GM18499 (cell line): ENCODE results near the gene GPC4.
"Not testable (repeated sequence)": the region's sequence is repeated elsewhere in the genome, so short reads cannot be mapped to it uniquely, and the experiment has no call there.

Experiments used
- ATAC-seq: cut with Tn5 transposase; IDR thresholded peaks from one replicate; pipeline ENCODE4 v1.9.1; 2021; ENCODE audit warnings: moderate number of reproducible peaks; ENCODE audit not compliant: insufficient read depth, unreplicated experiment

GPC4 gene

DNA sequence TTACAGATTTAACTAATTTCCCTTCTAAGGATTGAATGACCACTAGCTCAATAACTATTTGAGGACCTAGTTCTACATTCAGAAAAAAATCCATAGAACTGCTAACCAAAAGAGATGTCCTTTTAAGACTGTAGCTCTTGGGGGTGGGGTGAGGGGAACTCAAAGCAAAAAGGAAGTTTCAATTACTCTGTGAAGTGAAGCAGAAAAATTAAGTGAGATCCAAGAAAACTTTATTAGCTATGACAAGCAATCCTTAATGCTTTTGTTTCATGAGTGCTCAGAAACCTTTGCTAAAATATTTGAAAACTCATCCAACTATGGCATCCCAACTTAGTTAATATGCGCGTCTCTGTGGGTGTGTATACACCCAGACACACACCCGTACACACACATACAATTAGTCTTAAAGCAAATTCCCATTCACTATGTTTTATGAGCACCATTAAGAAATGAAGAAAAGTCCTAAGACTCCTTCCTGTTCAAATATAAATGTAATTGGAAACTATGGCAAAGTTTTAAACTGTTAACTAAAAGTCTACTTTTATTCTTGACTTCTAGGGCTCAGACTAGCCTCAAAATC lies 44.5 kb downstream of the GPC4 start:
- no peak for ATAC-seq

DNA sequence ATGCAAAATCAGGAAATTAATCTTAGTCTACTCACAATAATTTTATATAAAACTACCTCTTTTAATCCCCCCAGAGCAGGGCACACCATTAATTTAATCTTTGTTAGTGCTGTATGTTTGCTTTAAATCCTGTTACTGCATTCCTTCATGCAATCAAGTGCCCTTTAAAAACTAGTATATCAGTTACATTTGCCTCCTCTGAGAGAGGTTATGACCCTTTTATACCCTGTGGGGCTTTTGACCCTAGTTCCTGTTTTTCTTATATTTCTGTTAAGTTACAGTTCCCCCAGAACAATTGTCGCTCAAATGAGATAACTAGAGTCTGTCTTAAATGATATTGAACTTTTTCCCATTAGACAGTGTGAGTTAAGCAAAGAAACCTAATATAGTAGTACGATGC lies 46.2 kb downstream of the GPC4 start:
- no peak for ATAC-seq

DNA sequence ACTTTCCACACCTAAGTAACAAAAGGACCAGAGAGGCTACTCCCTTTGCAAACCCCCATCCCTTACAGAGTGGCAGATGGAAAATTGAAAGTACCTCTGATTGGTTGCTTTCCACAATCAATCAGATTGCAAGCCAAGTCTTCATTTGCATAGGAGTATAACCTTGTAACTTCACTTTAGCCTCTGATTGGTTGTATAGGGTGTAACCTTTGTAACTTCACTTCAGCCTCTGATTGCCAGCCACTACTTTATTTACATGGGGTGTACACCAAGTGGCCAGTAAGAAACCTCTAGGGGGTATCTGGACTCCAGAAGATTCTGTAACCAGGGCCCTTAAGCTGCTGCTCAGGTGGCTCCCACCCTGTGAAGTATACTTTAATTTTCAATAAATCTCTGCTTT lies 48.6 kb downstream of the GPC4 start:
- no peak for ATAC-seq

DNA sequence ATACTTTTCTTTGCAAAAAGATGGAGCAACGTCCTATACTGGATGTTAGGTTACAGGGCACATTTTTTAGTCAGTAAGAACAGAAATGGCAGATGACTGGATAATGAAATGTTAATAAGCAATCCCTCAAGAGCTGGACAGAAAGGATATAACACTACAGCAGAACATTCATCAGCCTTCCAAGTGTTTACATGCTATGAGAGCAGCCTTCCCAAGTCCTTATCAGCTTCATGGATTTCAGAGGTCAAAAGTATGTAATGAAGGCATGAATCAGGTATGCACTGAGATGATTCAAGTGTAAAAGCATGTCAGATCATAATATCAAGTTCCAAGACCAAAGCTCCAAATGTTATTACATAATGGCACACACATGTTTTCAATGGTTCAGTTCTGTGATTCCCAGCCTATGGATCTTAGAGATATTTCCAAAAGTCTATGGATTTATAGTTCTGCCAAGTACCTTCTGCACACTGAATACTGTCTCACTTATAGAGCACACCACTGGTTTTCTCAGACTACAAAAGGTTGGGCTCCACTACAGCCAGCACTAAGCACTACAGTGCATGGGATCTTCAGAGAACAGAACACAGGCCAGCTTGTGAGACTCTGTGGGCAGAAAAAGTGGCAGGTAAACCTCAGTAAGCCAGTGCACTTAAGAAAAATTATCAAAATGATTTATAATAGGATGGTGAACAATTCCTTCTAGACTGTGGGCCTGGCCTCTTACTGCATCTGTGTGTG lies 49.2 kb downstream of the GPC4 start:
- no peak for ATAC-seq

DNA sequence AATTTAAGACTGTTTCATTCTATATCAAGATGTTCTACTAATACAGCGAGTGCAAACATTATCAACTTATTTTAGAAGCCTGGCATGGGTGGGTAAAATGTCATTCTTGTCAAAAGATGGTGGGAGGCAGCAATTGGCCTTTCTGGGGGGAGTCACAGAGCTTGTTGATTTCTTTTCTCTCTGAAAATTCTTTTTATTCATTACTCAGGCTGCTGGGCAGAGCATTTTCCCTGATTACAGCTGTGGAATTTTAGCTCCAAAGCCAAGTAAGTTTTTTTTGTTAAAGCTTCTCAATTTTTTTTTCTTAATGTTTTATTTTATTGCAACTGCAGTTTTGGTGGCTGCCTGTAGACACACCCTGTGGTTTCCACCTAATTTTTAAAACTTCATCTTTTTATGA lies 50.4 kb downstream of the GPC4 start:
- ATAC-seq = no peak

DNA sequence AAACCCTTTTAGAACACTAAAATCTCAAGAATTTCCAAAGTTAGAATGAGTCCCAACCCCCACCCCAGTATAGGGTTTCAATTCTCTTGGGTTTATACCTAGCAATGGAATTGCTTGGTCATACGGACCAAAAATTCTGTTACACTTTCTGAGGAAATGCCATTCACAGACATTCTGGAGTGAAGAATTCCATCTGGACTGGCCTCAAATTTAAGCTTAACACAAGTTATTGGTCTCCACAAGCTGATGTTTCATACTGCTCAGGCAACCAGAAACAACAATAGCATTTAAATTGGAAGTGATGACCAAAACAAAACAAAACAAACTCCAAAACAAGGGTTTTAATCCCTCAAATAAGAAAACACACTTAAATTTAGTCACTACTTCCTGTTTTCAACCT lies 51.1 kb downstream of the GPC4 start:
- no peak for ATAC-seq

DNA sequence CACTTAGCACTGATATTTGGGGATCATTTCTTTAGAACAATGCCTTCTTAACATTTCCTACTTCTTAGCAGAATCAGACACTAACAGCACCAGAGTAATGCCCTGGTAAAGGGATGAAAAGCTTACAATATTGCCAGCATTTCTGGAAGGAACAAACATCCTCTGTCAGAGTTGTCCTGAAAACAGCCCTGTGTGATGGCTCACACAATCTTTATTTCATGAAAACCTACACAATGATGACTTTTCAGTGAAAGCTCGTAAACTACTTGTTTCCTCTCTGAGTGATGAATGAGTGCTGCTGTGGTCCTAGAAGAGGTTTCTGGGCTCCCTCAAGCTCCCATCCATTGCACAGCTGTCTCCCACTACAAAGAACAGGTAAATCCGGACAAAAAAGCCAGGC lies 52.8 kb downstream of the GPC4 start:
- ATAC-seq = no peak

DNA sequence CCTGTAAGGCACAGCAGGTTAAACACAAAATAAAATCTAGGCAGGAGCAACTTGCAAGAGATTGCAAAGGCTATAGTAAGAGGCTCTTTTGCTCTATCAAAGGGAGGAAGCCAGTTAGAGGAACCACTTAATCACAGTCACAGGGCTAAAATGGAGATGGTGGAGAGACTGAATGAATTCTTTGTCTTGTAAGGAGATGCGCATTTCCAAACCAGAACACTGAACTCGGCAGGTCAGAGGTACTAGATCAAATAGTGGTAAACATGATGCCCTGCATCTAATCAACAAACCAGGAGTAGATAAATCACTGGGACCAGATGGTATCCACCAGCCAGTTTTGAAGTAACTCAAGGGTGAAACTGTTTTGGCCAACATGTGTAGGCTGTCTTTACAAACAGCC lies 55.8 kb downstream of the GPC4 start:
- no peak for ATAC-seq

DNA sequence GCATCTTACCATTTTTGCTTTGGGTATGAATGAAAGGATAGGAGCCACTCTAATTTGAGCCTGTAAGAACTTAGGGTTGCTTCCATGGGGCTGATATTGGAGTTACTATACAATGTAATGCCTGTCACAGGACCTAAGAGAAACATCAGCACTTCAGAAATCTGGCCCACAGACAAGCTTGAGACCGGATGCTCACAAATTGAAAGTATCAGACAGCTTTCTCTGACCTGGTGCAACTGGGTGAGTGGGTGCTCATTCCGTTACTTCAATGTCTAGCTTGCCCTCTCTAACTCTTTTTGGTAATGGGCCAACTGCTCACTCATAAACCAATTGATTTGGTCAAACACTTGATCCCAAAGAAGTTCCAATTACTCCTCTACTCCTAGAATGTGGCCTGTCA lies 62.1 kb downstream of the GPC4 start:
- no peak for ATAC-seq

DNA sequence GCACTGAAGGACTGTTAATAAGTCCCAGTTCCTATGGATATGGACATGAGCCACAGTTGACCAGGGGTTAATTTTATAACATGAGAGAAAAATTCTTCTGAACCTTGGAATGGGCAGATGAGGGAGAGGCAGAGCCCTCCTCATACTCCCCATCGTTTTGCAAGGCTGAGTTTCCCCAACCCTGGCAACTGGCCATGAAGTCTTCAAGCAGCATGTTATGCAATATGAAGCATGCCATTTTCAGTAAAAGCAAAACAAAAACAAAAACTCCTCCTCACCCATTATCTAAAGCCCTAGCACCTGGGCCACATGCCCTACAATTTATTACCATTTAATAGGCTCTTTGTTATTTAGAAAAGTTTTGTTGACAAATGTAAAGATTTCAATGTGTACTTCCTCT lies 64.5 kb downstream of the GPC4 start:
- ATAC-seq = no peak

DNA sequence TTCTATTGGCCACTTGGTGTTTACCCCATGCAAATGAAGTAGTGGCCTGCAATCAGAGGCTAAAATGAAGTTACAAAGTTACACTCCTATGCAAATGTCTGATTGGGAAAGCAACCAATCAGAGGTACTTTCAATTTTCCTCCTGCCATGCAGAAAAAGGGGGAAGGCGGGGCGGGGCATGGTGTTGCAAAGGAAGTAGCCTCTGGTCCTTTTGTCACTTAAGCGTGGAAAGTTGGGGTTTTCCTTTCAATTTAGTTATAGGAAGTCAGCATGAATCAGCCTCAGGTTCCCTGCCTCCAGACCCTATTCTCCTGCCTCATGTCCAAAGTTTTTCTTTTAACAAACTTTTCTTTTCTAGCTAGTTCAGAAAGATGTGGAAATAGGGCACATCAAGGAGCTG lies 69.3 kb downstream of the GPC4 start:
- ATAC-seq = no peak

DNA sequence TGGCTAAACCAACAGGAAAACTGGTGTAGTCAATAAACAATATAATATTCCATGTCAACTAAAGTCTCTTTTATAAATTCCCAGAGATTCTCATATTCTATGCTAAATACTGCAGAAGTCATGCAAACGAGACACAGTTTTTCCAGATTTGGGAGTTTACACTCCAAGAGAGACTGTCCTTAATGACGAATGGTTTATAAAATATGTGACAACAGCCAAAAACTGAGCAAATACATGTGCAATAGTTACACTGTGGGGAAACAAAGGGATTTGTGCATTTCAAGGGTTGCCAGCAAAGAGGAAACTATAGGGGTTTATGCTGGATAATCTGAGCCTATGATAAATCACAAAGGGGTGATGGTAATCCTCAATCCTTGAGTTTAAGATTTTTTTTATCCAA lies 75.7 kb downstream of the GPC4 start:
- ATAC-seq = no peak

DNA sequence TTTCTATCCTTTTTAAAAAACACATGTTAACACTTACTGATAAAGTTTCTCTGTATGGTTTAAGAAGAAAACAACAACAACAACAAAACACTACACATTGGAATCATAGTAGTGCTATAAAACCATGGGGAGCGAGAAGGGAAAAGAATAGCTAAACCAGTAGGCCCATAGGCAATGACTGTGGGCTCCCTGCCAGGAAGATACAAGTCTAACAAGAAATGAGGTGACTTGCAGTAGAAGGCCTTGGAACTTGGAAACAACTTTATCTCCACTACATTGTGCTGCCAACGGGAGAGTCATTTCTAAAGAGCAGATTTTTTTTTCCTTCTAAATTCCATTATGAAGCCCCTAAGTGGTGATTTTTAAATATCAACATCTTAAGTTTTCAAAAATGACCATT lies 78.0 kb downstream of the GPC4 start:
- no peak for ATAC-seq

DNA sequence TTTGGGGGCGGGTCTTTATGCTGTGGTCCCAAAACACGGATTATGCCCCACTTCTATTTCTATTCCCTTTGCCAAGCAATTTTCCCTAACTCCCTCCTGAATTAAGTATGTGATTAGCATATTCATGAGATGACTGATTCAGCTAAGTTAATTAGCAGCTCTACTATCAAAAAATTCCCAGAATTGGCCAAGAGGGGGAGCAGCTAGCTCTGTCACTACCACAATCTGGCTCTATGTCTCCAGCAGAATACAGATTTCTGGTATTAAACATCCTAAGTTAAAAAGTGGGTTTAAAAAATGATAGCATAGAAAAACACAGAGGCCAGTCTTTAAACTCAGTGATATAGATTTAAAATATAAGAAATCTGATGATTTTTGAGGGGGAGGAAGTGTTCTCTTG lies 80.3 kb downstream of the GPC4 start:
- no peak for ATAC-seq

DNA sequence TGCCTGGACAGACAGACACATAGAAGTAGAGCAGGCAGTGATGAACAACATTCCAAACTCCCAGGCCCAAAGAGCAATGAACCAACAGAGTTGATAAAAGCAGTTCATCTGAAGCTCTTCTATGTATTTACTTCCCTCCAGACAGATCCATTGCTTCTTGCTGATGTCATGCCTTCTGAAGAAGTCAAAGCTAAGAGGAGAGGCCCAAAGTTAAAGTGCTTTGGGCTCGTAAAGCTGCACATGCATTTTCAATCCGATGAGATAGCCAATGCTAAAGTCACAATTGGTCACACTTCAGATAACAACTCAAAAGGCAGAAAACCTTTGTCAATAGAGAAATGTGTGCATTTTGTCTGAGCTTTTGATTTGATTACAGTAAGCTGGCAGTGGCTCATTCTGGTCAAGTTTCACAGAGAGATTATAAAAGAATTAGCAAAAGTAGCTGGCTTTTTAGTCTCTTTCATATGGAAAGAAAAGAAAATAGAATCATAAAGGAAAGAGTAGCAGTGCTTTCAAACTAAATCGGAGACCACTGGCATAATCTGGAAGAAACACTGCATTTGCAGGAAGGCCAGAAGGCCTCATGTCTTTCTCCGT lies 82.0 kb downstream of the GPC4 start:
- no peak for ATAC-seq

DNA sequence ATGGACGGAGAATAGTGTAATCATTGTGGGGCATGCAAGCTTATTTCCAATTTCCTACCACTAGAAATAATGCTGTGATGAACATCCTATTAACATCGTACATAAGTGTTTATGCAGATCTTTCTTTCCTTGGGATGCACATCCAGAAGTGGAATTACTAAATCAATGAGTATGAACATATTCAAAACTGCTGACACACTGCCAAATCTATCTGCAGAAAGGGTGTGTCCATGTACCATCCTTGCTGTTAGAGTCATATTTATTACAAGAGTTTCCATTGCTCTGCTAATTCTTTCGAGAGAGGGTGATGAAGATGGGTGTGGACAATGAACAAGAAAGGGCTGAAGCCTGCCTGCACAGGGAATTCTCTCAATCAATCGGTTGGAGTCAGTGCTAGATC lies 82.6 kb downstream of the GPC4 start:
- no peak for ATAC-seq

DNA sequence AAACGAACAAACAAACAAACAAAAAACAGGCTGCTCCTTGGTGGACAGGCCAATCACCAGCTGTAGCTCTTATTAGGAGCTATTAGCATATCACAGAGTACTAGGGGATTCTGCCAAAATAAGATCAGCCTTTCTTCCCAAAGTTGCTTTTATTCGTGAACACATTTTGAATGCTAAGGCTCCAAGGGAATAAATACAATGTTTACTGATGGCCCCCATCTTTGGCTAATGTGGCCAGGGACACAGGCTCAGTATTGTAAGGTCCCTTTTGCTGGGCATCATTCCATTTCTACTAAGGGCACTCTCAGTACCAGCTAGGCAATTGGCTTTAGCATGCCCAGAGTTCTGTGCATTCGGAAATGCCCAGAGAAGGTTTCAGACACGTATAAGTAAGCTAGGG lies 84.3 kb downstream of the GPC4 start:
- ATAC-seq = no peak

DNA sequence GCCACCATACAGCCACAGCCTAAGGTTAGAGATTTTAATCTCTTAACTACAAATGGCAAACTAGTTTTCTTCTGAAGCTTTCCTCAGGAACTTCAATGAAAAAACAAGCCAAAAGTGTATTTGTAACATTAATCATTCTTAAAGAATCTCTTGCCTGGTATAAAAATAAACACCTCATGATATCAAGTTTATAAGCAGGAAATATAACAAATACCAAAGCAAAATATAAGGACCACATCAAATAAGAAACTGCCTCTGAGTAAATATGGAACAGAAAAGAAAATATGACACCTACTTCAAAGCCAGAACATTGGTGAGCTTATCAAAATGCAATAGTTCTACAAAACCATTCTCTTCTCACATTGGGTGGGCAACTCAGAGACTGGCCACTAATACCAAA lies 89.9 kb downstream of the GPC4 start:
- no peak for ATAC-seq

DNA sequence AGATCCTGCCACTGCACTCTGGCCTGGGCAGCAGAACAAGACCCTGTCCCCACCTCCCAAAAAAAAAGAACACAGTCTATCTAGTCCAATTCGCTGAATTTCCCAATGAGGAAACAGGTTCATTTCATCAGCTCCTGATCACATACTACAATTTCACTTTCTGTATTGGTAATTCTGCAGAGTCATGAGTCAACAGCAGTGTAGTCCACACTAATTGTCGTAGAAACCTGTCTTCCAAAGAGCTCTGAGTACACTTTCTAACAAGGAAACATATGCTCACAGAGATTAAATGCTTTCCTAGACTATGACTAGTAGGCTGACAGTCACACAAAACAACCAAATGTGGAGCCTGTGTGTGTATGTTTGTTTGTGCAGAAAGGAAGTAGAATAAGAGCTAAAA lies 91.9 kb downstream of the GPC4 start:
- ATAC-seq = no peak

DNA sequence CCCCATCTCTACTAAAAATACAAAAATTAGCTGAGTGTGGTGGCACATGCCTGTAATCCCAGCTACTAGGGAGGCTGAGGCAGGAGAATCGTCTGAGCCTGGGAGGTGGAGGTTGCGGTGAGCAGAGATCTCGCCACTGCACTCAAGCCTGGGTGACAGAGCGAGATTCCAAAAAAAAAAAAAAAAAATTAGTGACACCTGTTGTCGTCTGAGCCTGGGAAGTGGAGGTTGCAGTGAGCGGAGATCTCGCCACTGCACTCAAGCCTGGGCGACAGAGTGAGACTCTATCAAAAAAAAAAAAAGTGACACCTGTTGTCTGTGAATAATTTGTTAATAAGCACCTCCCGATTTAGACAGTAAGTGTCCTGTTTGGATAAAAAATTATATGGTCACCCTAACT lies 93.0 kb downstream of the GPC4 start:
- ATAC-seq = not testable (repeated sequence)

DNA sequence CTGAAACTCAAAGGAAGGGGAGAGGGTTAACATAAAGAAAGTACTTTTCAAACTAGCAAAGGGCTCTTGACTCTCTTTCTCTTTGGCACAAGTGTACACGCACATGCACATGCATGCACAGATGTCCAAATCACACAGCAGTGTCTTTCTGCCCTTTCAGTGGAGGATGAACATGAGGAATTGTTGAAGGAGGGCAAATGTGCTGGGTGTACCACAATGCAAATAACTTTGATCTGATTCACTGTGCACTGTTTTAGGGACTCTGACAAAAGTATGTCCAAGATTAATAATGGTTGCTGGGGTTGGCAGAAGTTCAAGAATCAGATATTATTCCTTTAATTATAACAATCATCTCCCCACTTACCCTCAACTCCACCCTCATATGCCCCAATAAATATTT lies 93.8 kb downstream of the GPC4 start:
- no peak for ATAC-seq

DNA sequence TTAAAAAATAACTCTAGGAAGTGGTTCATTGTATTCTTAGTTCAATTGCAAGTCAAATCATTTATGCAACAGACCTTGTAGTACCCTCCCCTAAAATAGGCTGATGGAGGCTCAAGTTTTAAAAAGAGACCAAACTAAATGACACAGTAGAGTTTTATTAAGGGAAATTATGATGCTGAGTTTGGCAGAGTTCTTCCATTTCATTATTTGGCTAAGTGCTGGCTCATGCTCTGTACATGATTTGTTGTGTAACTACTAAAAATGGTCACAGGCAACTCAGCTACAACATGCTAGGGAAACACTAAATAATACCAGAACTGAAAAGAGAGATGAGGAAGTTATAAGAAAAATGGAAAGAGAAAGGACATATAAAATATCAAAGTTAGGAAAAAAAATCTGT lies 101.0 kb downstream of the GPC4 start:
- ATAC-seq = no peak
